ENCODE results near the gene TMEM69. TPM values are rescaled to one million over a fixed set of nuclear protein-coding genes. Genes with fewer than 3 reads are reported as not detected.
"Not testable (repeated sequence)": the region's sequence is repeated elsewhere in the genome, so short reads cannot be mapped to it uniquely, and the experiment has no call there.

Gene TMEM69
- total RNA-seq, 4 donors from 2014 or later = 12.0 to 52.7 (median 30.8) TPM

DNA sequence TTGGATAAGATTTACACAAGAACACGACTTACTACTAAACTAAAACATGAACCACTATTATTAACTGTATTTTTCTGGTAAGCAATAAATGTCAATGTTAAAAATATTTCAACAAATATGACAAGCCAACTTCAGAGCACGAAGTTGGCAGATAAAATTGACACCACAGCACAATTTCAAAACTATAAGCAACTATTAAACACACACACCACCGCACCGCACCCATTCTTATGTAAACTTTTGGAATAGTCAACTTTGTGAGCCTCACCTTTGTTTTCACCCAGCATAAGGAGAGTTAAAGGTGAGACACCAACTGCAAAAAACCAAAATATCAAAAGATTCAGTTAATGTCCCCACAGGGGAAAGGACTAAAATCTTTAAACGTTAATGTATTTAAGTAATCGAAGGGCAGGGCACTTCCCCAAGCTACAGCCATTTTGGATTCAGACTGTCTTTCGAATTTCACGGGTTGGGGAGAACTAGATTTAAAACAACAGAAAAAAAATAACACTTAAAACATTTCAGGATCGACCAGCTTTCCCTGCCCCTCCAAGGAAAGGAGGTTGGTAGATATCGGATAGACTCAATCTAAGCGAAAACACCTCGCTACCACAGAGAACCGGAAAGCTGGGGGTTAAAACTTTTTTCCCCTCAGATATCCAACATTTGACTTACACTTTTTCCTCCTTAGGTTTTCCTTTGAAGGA is 2.5 kb upstream of the TMEM69 start:
- Histone ChIP-seq H3K9me3 (no peaks in the 10 kb centered on the region), H3K27ac (peak overlapping the region; percentile 96 to 99 (median 98)), H3K4me1 (peaks cover 30 to 73% (median 39%) of the 10 kb centered on the region in 3 donors), H3K36me3 (peaks cover 0 to 9% (median 0%) of the 10 kb centered on the region in 3 donors), H3K27me3 (no peaks in the 10 kb centered on the region), H3K4me3 (peak overlapping the region; percentile 84 to 88 (median 86))
- TF ChIP-seq POLR2A (IDR thresholded peaks at IDR 0.05) = no peak
- TF ChIP-seq, protein P1, sequence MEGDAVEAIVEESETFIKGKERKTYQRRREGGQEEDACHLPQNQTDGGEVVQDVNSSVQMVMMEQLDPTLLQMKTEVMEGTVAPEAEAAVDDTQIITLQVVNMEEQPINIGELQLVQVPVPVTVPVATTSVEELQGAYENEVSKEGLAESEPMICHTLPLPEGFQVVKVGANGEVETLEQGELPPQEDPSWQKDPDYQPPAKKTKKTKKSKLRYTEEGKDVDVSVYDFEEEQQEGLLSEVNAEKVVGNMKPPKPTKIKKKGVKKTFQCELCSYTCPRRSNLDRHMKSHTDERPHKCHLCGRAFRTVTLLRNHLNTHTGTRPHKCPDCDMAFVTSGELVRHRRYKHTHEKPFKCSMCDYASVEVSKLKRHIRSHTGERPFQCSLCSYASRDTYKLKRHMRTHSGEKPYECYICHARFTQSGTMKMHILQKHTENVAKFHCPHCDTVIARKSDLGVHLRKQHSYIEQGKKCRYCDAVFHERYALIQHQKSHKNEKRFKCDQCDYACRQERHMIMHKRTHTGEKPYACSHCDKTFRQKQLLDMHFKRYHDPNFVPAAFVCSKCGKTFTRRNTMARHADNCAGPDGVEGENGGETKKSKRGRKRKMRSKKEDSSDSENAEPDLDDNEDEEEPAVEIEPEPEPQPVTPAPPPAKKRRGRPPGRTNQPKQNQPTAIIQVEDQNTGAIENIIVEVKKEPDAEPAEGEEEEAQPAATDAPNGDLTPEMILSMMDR (IDR thresholded peaks at IDR 0.05) = no peak
- intact Hi-C loops (cut with DNase I) = no loop called here
- no peak for DNase-seq
- 0% methylated on average over 13 of the region's 13 CpGs for WGBS, 2 donors

DNA sequence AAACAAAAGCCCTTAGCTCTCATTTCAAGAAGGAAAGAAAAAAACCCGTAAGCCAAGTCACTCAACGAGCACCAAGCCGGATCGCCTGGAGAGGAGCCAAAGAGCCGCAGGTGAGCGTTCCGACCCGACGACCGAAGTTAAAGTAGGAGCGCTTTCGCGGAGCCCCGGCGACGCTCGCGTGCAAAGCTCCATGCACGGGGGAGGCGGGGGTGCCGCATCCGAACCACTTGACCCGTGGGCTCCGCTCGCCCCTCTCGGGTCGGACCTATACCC is 2.0 kb upstream of the TMEM69 start:
- Histone ChIP-seq H3K36me3 (peaks cover 0 to 14% (median 0%) of the 10 kb centered on the region in 3 donors), H3K27ac (peak overlapping the region; percentile 96 to 99 (median 98)), H3K9me3 (no peaks in the 10 kb centered on the region), H3K4me3 (peak overlapping the region; percentile 84 to 88 (median 86)), H3K27me3 (no peaks in the 10 kb centered on the region), H3K4me1 (peaks cover 26 to 68% (median 36%) of the 10 kb centered on the region in 3 donors)
- TF ChIP-seq, protein P1 (IDR thresholded peaks at IDR 0.05) = no peak
- TF ChIP-seq POLR2A (IDR thresholded peaks at IDR 0.05) = no peak
- intact Hi-C loops (cut with DNase I) = no loop called here
- WGBS, 2 donors = 0% methylated on average over 22 of the region's 27 CpGs; no CpG with 5 or more reads in 1 of the 2 donors
- DNase-seq = peak; percentile 53

DNA sequence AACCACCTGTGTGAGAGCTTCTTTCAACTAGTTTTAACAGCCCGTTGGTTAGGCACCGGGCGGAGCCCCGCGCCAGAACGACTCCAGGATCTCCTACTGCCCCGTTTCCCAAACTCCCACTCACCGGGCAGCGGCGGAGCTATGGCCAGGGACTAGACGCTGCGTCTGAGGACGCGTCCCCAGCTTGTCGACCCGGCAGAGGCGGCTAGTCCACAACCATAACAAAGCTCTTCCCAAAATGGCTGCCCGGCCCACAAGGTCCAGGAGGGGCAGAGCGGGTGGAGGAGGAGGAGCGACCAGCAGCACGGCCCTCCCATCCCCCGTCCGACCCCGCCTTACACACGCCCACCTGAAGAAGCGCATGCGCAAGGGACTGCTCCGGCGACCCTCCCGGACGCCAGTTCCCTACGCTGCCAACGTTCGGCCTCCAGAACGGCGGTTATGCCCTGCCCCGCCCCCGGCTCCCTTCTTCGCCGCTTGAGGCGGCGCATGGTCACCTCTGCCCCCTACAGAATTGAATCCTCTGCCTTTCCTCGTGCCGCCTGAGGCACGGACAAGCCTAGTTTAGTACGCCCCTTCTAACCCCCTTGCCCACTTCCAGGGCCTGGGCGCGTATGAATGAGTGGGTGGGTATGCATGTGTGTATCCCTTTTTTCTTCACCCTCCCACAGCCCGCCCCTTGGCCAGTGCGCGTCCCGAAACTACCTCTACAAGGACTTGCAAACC is 1.5 kb upstream of the TMEM69 start, which contains the start of gene GPBP1L1:
Gene GPBP1L1 (minus strand): TSS at position 246 of the 726 bp plus-strand sequence. CDS start 27,446 bp downstream, outside the sequence.
- H3K4me1 ChIP-seq = peaks cover 21 to 63% (median 31%) of the 10 kb centered on the region in 3 donors

DNA sequence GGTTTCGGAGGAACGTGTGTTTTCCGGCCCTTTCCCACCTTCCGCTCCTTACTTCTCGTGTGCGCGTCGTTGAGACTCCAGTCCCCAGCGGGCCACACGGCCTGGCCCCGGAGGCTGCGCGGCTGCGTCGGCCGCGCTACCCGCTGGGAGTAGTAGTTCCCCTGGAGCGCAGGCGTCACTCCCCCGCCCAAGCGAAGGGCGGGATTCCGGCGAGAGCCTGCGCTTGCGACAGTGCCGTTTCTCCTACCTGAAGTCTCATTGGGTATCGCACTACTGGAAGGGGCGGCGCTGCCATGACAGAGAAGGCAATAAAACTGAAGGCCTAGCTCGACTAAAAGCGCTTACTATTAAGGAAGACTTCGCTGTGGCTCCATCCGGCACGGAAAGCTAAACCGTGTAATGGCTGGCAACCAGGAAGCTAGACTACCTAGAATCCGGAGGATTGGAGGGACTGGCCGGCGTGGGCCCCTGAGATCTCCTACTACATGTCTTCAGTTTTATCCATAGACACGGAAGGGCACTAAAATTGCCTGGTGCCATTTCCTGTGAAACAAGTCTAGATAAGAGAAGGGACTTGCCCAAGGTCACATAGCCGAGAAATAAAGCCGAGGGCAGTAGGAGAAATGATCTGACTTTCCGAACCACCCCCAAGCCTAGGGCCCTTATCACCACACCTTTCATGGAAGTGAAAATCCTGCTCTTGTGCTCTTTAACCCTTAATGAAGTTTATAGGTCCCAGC is 797 bp upstream of the TMEM69 start:
- intact Hi-C loops (cut with DNase I) = no loop called here
- peak overlapping the region; percentile 84 to 88 (median 86) for H3K4me3 ChIP-seq
- H3K27ac ChIP-seq = peak overlapping the region; percentile 96 to 99 (median 98)
- 1 to 4% methylated on average over 12 to 21 of the region's 44 CpGs for WGBS, 2 donors
- H3K4me1 ChIP-seq = peaks cover 21 to 56% (median 28%) of the 10 kb centered on the region in 3 donors
- no peaks in the 10 kb centered on the region for H3K27me3 ChIP-seq
- peak; percentile 87 for DNase-seq
- TF ChIP-seq, protein P1 (IDR thresholded peaks at IDR 0.05) = no peak
- peak in 3 of 4 donors; percentile 86 to 89 (median 88) for TF ChIP-seq POLR2A (IDR thresholded peaks at IDR 0.05)
- peaks cover 0 to 27% (median 7%) of the 10 kb centered on the region in 3 donors for H3K36me3 ChIP-seq
- no peaks in the 10 kb centered on the region for H3K9me3 ChIP-seq

More for the DNA sequence above, 1.5 kb upstream of the TMEM69 start, which contains the start of gene GPBP1L1:
- H3K9me3 ChIP-seq = no peaks in the 10 kb centered on the region
- WGBS, 2 donors = 0 to 2% methylated on average over 24 to 29 of the region's 52 CpGs
- H3K36me3 ChIP-seq = peaks cover 0 to 19% (median 4%) of the 10 kb centered on the region in 3 donors
- H3K4me3 ChIP-seq = peak within 1 kb of the TSS; percentile 84 to 88 (median 86)
- peak in 3 of 4 donors; percentile 30 to 83 (median 64) for TF ChIP-seq POLR2A (IDR thresholded peaks at IDR 0.05)
- TF ChIP-seq, protein P1 (IDR thresholded peaks at IDR 0.05) = peak in 1 of 6 experiments; percentile 8
- peak within 1 kb of the TSS; percentile 96 to 99 (median 98) for H3K27ac ChIP-seq
- intact Hi-C loops (cut with DNase I) = no loop called here
- no peaks in the 10 kb centered on the region for H3K27me3 ChIP-seq
- peak; percentile 87 for DNase-seq

- DNase-seq; intact Hi-C loops (cut with DNase I); H3K27me3 ChIP-seq; H3K27ac ChIP-seq; H3K4me3 ChIP-seq; H3K9me3 ChIP-seq: not testable (repeated sequence)
- WGBS, 2 donors = 80 to 87% methylated on average over 8 of the region's 8 CpGs
- H3K36me3 ChIP-seq = peaks cover 6 to 89% (median 34%) of the 10 kb centered on the region in 3 donors
- H3K4me1 ChIP-seq = peaks cover 9 to 15% (median 13%) of the 10 kb centered on the region in 3 donors
Observed at GRCh38 chr1:45693811-45694210, 5.8 kb downstream of the TMEM69 start.

All from esophagus squamous epithelium (tissue), 5 donors.